OCI-LY3 (cell line): ENCODE data around the gene DNAH7.

Source experiments
- H2AFZ ChIP-seq: fragments of 200-600, 300-600 bp; shearing (Covaris generic); 2 replicates; pipeline ENCODE4 v1.6.0; 2014; ENCODE audit warnings: antibody characterized with exemption, low read depth, low read length
- H3K27ac ChIP-seq: fragments of 200-600, 300-600 bp; sonication (generic); 2 replicates; pipeline ENCODE4 v1.5.1; 2014; ENCODE audit warnings: mild to moderate bottlenecking, low read length, moderate library complexity, mixed read lengths
- H3K27me3 ChIP-seq: fragments of 200-600, 300-600 bp; sonication (generic); 2 replicates; pipeline ENCODE4 v1.6.1; 2014; ENCODE audit warnings: low read depth, low read length, mixed read lengths
- H3K36me3 ChIP-seq: fragments of 200-600, 300-600 bp; sonication (generic); replicated peaks from 2 replicates; pipeline ENCODE3; 2014; ENCODE audit warnings: low read depth, low read length, mixed read lengths
- H3K4me1 ChIP-seq: fragments of 300-600, 200-600 bp; sonication (generic); 2 replicates; pipeline ENCODE4 v1.6.1; 2014; ENCODE audit warnings: low read length, mixed read lengths
- H3K4me2 ChIP-seq: fragments of 200-600, 300-600 bp; sonication (generic); 2 replicates; pipeline ENCODE4 v1.6.1; 2014; ENCODE audit warnings: low read length, mixed read lengths
- H3K4me3 ChIP-seq: fragments of 300-600, 200-600 bp; sonication (generic); 2 replicates; pipeline ENCODE4 v1.5.1; 2014; ENCODE audit warnings: antibody characterized with exemption, mild to moderate bottlenecking, low read length, moderate library complexity
- H3K79me2 ChIP-seq: fragments of 300-600, 200-600 bp; shearing (Covaris generic); 2 replicates; pipeline ENCODE4 v1.6.1; 2014; ENCODE audit warnings: mild to moderate bottlenecking, low read length, mixed read lengths
- H3K9ac ChIP-seq: fragments of 300-600, 200-600 bp; shearing (Covaris generic); 2 replicates; pipeline ENCODE4 v1.6.0; 2014; ENCODE audit warnings: mild to moderate bottlenecking, low read length, moderate library complexity
- H3K9me3 ChIP-seq: fragments of 200-600, 300-600 bp; shearing (Covaris generic); 2 replicates; pipeline ENCODE4 v1.6.1; 2014; ENCODE audit warnings: low read length, mixed read lengths; ENCODE audit not compliant: insufficient read depth
- H4K20me1 ChIP-seq: fragments of 200-600, 300-600 bp; sonication (generic); 2 replicates; pipeline ENCODE4 v1.6.1; 2016; ENCODE audit warnings: low read length, mixed read lengths; ENCODE audit not compliant: insufficient read depth
- CTCF ChIP-seq: fragments of 200-600, 300-600 bp; sonication (generic); IDR thresholded peaks from 2 replicates; pipeline ENCODE4 v1.5.1; 2014; ENCODE audit warnings: antibody characterized with exemption, low read length, low read depth
- EZH2phosphoT487 ChIP-seq: fragments of 200-600 bp; shearing (Covaris generic); IDR thresholded peaks from 2 replicates; pipeline ENCODE4 v1.6.1; 2018; ENCODE audit warnings: antibody characterized with exemption, mixed run types, low read depth

The DNAH7 gene

GRCh38 chr2:195903956-195904355, 164.7 kb downstream of the DNAH7 start:
- TF ChIP-seq EZH2phosphoT487 (no peak), CTCF (no peak)
- no peak overlapping the region for H3K4me3 ChIP-seq
- no peaks in the 10 kb centered on the region for H3K79me2 ChIP-seq
- H3K36me3 ChIP-seq = no peaks in the 10 kb centered on the region
- H3K27ac ChIP-seq = no peak overlapping the region
- no peak overlapping the region for H2AFZ ChIP-seq
- H3K27me3 ChIP-seq = no peaks in the 10 kb centered on the region
- no peak overlapping the region for H3K4me2 ChIP-seq
- H3K9ac ChIP-seq = no peak overlapping the region
- H3K4me1 ChIP-seq = no peaks in the 10 kb centered on the region
- H3K9me3 ChIP-seq = no peaks in the 10 kb centered on the region
- H4K20me1 ChIP-seq = no peaks in the 10 kb centered on the region

GRCh38 chr2:195902857-195903256, 165.8 kb downstream of the DNAH7 start:
- Histone ChIP-seq H3K27ac (no peak overlapping the region), H2AFZ (no peak overlapping the region), H3K9ac (no peak overlapping the region), H3K4me2 (no peak overlapping the region), H3K4me3 (no peak overlapping the region), H4K20me1 (no peaks in the 10 kb centered on the region), H3K36me3 (no peaks in the 10 kb centered on the region), H3K79me2 (no peaks in the 10 kb centered on the region), H3K9me3 (no peaks in the 10 kb centered on the region), H3K27me3 (no peaks in the 10 kb centered on the region), H3K4me1 (no peaks in the 10 kb centered on the region)
- no peak for TF ChIP-seq CTCF
- no peak for TF ChIP-seq EZH2phosphoT487

GRCh38 chr2:195899226-195899625, 169.4 kb downstream of the DNAH7 start:
- Histone ChIP-seq H3K36me3 (no peaks in the 10 kb centered on the region), H3K4me1 (no peaks in the 10 kb centered on the region), H3K27me3 (no peaks in the 10 kb centered on the region), H2AFZ (no peak overlapping the region), H3K79me2 (no peaks in the 10 kb centered on the region), H3K9me3 (no peaks in the 10 kb centered on the region), H4K20me1 (no peaks in the 10 kb centered on the region), H3K4me3 (no peak overlapping the region), H3K27ac (no peak overlapping the region), H3K9ac (no peak overlapping the region), H3K4me2 (no peak overlapping the region)
- TF ChIP-seq EZH2phosphoT487 (no peak), CTCF (no peak)

GRCh38 chr2:195898505-195899191, 170.0 kb downstream of the DNAH7 start:
- Histone ChIP-seq H3K4me2 (no peak overlapping the region), H3K4me1 (no peaks in the 10 kb centered on the region), H3K27ac (no peak overlapping the region), H3K27me3 (no peaks in the 10 kb centered on the region), H2AFZ (no peak overlapping the region), H3K9me3 (no peaks in the 10 kb centered on the region), H4K20me1 (no peaks in the 10 kb centered on the region), H3K79me2 (no peaks in the 10 kb centered on the region), H3K9ac (no peak overlapping the region), H3K36me3 (no peaks in the 10 kb centered on the region), H3K4me3 (no peak overlapping the region)
- TF ChIP-seq CTCF = no peak
- TF ChIP-seq EZH2phosphoT487 = no peak
